Calu3 (cell line): ENCODE measurements around the gene GATB. TPM values are rescaled to one million over a fixed set of nuclear protein-coding genes. Genes with fewer than 3 reads are reported as not detected.

ENCODE experiments used
- BruUV-seq: library from RNA; stranded (reverse); fragments of 400-500 nt; replicated peaks from 2 replicates; lab custom pipeline; 2021; lab: Mats Ljungman, UMichigan
- CTCF ChIA-PET: fragments of 300-600 bp; sonication (Branson Sonifier 250); formaldehyde crosslinking; loops from one replicate; lab custom pipeline; 2022; ENCODE audit warnings: antibody characterized with exemption; lab: Charles Lee
- DNase-seq: peaks from one replicate; pipeline ENCODE4 v3.0.0; 2022
- H3K27ac Mint-ChIP-seq: one replicate; pipeline ENCODE4 v1.8.0; 2022; ENCODE audit warnings: mixed read lengths; ENCODE audit not compliant: unreplicated experiment
- H3K27me3 Mint-ChIP-seq: one replicate; pipeline ENCODE4 v1.8.0; 2022; ENCODE audit warnings: mixed read lengths; ENCODE audit not compliant: unreplicated experiment
- H3K36me3 Mint-ChIP-seq: one replicate; pipeline ENCODE4 v1.8.0; 2022; ENCODE audit warnings: mild to moderate bottlenecking, moderate library complexity, mixed read lengths; ENCODE audit not compliant: insufficient read depth, unreplicated experiment
- H3K4me1 Mint-ChIP-seq: one replicate; pipeline ENCODE4 v1.8.0; 2022; ENCODE audit warnings: mild to moderate bottlenecking, low read depth, mixed read lengths; ENCODE audit not compliant: unreplicated experiment
- H3K4me3 Mint-ChIP-seq: one replicate; pipeline ENCODE4 v1.8.0; 2022; ENCODE audit warnings: mild to moderate bottlenecking, low read depth, moderate library complexity, mixed read lengths; ENCODE audit not compliant: unreplicated experiment
- H3K9me3 Mint-ChIP-seq: one replicate; pipeline ENCODE4 v1.8.0; 2022; ENCODE audit warnings: low read depth, mixed read lengths; ENCODE audit not compliant: unreplicated experiment
- intact Hi-C: fragments of 100-400 bp; cut with micrococcal nuclease; formaldehyde crosslinking; loops from one replicate; pipeline ENCODE4 v1.10.0; 2022; ENCODE audit not compliant: unreplicated experiment
- total RNA-seq: library from RNA; stranded (reverse); gene quantifications from 2 replicates; pipeline ENCODE4 v1.2.3, GENCODE V29; 2022
- TF ChIP-seq, protein P1 (sequence below): fragments of 200-600 bp; IDR thresholded peaks from one replicate; pipeline ENCODE4 v1.8.0; 2022; ENCODE audit warnings: antibody characterized with exemption; ENCODE audit not compliant: unreplicated experiment

The GATB gene
- total RNA-seq, 1 experiment from 2014 or later: 11.6 TPM

DNA sequence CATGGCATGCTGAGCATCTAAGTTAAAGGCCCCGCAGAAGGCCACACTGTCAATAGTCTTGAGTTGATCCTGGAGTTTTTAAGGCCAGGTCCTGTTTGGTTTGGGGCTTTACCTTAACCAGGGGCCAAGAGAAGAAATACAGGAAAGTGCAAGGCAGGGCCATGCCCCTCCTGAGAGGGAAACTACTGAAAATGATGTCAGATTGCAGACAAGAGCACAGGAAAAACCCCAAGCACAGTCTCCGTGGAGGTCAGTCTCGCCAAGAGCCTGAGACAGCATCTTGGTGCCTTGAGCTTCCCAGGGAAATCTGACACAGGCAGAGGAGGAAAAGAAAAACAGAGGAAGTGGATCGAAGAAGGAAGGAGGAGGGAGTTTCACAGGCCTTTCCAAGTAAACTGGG is 32.2 kb upstream of the GATB start:
- BruUV-seq: no TSS peak
- Mint-ChIP-seq H3K4me3 (no peak overlapping the region), H3K27ac (no peak overlapping the region), H3K9me3 (no peaks in the 10 kb centered on the region), H3K36me3 (no peaks in the 10 kb centered on the region), H3K27me3 (peaks cover 70% of the 10 kb centered on the region), H3K4me1 (no peaks in the 10 kb centered on the region)
- TF ChIP-seq, protein P1, sequence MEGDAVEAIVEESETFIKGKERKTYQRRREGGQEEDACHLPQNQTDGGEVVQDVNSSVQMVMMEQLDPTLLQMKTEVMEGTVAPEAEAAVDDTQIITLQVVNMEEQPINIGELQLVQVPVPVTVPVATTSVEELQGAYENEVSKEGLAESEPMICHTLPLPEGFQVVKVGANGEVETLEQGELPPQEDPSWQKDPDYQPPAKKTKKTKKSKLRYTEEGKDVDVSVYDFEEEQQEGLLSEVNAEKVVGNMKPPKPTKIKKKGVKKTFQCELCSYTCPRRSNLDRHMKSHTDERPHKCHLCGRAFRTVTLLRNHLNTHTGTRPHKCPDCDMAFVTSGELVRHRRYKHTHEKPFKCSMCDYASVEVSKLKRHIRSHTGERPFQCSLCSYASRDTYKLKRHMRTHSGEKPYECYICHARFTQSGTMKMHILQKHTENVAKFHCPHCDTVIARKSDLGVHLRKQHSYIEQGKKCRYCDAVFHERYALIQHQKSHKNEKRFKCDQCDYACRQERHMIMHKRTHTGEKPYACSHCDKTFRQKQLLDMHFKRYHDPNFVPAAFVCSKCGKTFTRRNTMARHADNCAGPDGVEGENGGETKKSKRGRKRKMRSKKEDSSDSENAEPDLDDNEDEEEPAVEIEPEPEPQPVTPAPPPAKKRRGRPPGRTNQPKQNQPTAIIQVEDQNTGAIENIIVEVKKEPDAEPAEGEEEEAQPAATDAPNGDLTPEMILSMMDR: no peak
- intact Hi-C loops: no loop called here
- CTCF ChIA-PET: no interaction called here
- no peak for DNase-seq

DNA sequence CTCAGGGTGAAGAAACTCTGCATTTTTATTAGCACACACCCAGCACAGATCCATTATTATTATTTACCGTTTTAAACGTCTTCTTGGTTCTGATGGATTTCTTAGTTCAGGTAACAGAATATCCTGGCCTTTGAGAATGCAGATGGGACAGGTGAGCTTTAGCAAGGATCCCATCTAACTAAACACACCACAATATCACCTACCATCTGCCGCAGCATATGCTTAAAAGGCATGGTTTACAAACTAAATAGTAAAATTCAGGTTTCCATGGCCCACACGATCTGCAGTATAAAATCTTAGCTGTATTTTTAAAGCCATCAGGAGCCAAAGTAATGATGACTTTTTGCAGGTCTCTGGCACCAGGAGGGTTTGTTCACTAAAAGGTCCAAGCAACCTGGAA is 31.7 kb upstream of the GATB start:
- no peak for DNase-seq
- BruUV-seq: no TSS peak
- H3K9me3 Mint-ChIP-seq: no peaks in the 10 kb centered on the region
- CTCF ChIA-PET: no interaction called here
- peaks cover 66% of the 10 kb centered on the region for H3K27me3 Mint-ChIP-seq
- intact Hi-C loops: no loop called here
- TF ChIP-seq, protein P1: no peak
- no peaks in the 10 kb centered on the region for H3K36me3 Mint-ChIP-seq
- H3K4me1 Mint-ChIP-seq: no peaks in the 10 kb centered on the region
- no peak overlapping the region for H3K27ac Mint-ChIP-seq
- no peak overlapping the region for H3K4me3 Mint-ChIP-seq

DNA sequence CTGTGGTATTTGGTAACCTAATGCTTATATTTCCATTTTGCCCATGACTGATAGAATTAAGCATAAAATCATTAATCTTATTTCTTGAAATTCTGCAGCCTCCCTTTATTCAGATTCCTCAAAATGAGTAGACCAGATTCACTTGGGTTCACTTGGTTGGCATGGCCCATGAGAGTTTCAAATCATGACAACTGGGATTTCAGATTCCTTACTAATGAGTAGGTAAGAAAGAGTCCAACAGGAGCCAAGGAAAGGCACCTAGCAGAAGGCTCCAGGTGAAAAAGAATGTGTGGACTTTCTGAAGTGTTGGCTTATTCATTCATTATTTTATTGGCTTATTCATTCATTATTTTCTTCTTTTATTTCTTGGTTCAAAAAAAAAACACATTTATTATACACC is 27.2 kb upstream of the GATB start:
- Mint-ChIP-seq H3K9me3 (no peaks in the 10 kb centered on the region), H3K27ac (no peak overlapping the region), H3K4me1 (no peaks in the 10 kb centered on the region), H3K4me3 (no peak overlapping the region), H3K27me3 (peaks cover 64% of the 10 kb centered on the region), H3K36me3 (no peaks in the 10 kb centered on the region)
- DNase-seq: no peak
- intact Hi-C loops: no loop called here
- BruUV-seq: no TSS peak
- TF ChIP-seq, protein P1: no peak
- CTCF ChIA-PET: no interaction called here

DNA sequence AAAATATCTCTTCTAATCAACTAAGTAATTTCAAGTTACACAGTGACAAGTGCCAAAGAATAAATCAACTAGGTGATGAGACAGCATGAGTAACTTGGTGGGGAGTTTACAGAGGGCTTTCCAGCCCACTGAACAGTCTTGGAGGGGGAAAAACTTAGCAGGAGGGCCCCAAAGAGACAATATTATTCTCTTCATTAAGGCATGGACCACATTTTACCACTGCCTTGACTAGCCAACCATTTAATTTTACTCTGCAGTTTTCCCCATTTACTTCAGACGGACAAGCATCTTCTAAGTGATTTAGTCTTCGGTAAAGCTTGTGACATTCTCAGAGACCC is 25.3 kb upstream of the GATB start:
- BruUV-seq: no TSS peak
- peaks cover 71% of the 10 kb centered on the region for H3K27me3 Mint-ChIP-seq

More for the DNA sequence above, 25.3 kb upstream of the GATB start:
- TF ChIP-seq, protein P1: no peak
- Mint-ChIP-seq H3K36me3 (no peaks in the 10 kb centered on the region), H3K27ac (no peak overlapping the region), H3K4me3 (no peak overlapping the region), H3K9me3 (no peaks in the 10 kb centered on the region), H3K4me1 (no peaks in the 10 kb centered on the region)
- no peak for DNase-seq
- CTCF ChIA-PET: interaction anchor here (0.7 kb wide), 1 partner anchor 139 kb away, joined by 4 read pairs; no protein-coding TSS in a partner anchor
- intact Hi-C loops: no loop called here
